HG03354 (cell line): Measurements from ENCODE around the gene BSN.

ENCODE experiments used
- ATAC-seq: cut with Tn5 transposase; IDR thresholded peaks from one replicate; pipeline ENCODE4 v1.9.1; 2021; ENCODE audit warnings: mild to moderate bottlenecking; ENCODE audit not compliant: unreplicated experiment, poor library complexity, severe bottlenecking

BSN gene

GRCh38 chr3:49593041-49593440, 38.8 kb downstream of the BSN start:
- no peak for ATAC-seq

- no peak for ATAC-seq
Observed at GRCh38 chr3:49600781-49601180, 46.5 kb downstream of the BSN start.

- no peak for ATAC-seq
Observed at GRCh38 chr3:49601358-49602048, 47.2 kb downstream of the BSN start.

GRCh38 chr3:49602049-49602554, 47.8 kb downstream of the BSN start:
- ATAC-seq = no peak

- no peak for ATAC-seq
Observed at GRCh38 chr3:49602877-49603411, 48.7 kb downstream of the BSN start.

- no peak for ATAC-seq
Observed at GRCh38 chr3:49606427-49606826, 52.1 kb downstream of the BSN start.

- no peak for ATAC-seq
Observed at GRCh38 chr3:49607105-49607591, 52.9 kb downstream of the BSN start.

- ATAC-seq = no peak
Observed at GRCh38 chr3:49607796-49608195, 53.5 kb downstream of the BSN start.

GRCh38 chr3:49609314-49609713, 55.0 kb downstream of the BSN start:
- ATAC-seq = no peak

- ATAC-seq = no peak
Observed at GRCh38 chr3:49609815-49610214, 55.5 kb downstream of the BSN start.

- no peak for ATAC-seq
Observed at GRCh38 chr3:49610666-49611280, 56.5 kb downstream of the BSN start.

GRCh38 chr3:49611291-49611690, 57.0 kb downstream of the BSN start:
- no peak for ATAC-seq

GRCh38 chr3:49611719-49612118, 57.4 kb downstream of the BSN start:
- ATAC-seq = no peak

GRCh38 chr3:49614936-49615335, 60.7 kb downstream of the BSN start:
- ATAC-seq = no peak

GRCh38 chr3:49616061-49616460, 61.8 kb downstream of the BSN start:
- no peak for ATAC-seq

GRCh38 chr3:49616491-49616941, 62.2 kb downstream of the BSN start:
- no peak for ATAC-seq

GRCh38 chr3:49617390-49618013, 63.2 kb downstream of the BSN start:
- no peak for ATAC-seq

- no peak for ATAC-seq
Observed at GRCh38 chr3:49618412-49618811, 64.1 kb downstream of the BSN start.

- no peak for ATAC-seq
Observed at GRCh38 chr3:49619649-49620048, 65.4 kb downstream of the BSN start.

- no peak for ATAC-seq
Observed at GRCh38 chr3:49620728-49621127, 66.5 kb downstream of the BSN start.

GRCh38 chr3:49623071-49623470, 68.8 kb downstream of the BSN start:
- ATAC-seq = no peak
